Prostate gland (tissue), 2 donors: Measurements from ENCODE around the gene CASP10.

Experiments
- POLR2A ChIP-seq: fragments of 450-650 bp; IDR thresholded peaks from one replicate; pipeline ENCODE4 v1.6.1; 2016; ENCODE audit warnings: antibody characterized with exemption, mild to moderate bottlenecking
- POLR2AphosphoS5 ChIP-seq: sonication (generic); formaldehyde crosslinking; IDR thresholded peaks from one replicate; pipeline ENCODE4 v1.6.1; 2017; ENCODE audit warnings: antibody characterized with exemption
- TF ChIP-seq, protein P1 (sequence below), 4 experiments: fragments of 200-600 bp in 2 of 4; fragments of 450-650 bp in 2 of 4; sonication (generic) in 2 of 4; IDR thresholded peaks; 1 replicate in 3 of 4; 2 replicates in 1 of 4; pipeline ENCODE4 v1.5.1; 2016 to 2019; ENCODE audit warnings: antibody characterized with exemption in 4 of 4, mild to moderate bottlenecking in 2 of 4, moderate library complexity in 2 of 4

DNA sequence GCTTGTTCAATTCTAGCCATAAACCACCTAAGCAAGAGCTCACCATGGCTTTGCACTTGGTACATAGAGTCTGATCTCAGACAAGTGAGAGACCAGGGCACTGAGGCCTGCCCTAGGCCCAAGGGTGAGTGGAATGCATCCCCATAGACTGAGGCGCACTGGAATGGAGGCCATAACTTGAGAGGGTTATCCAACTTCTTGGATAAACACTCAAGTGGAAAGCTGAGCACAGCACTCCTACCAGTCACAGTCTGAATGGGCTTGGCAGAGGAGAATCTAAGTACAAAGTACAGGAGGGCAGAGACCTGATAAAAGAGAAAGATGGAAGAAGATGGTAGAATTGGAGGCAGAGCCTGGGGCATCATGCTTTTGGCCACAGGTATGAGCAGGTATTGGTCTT lies 30.4 kb upstream of the CASP10 start:
- TF ChIP-seq, protein P1, sequence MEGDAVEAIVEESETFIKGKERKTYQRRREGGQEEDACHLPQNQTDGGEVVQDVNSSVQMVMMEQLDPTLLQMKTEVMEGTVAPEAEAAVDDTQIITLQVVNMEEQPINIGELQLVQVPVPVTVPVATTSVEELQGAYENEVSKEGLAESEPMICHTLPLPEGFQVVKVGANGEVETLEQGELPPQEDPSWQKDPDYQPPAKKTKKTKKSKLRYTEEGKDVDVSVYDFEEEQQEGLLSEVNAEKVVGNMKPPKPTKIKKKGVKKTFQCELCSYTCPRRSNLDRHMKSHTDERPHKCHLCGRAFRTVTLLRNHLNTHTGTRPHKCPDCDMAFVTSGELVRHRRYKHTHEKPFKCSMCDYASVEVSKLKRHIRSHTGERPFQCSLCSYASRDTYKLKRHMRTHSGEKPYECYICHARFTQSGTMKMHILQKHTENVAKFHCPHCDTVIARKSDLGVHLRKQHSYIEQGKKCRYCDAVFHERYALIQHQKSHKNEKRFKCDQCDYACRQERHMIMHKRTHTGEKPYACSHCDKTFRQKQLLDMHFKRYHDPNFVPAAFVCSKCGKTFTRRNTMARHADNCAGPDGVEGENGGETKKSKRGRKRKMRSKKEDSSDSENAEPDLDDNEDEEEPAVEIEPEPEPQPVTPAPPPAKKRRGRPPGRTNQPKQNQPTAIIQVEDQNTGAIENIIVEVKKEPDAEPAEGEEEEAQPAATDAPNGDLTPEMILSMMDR (IDR thresholded peaks at IDR 0.05) = no peak
- TF ChIP-seq POLR2AphosphoS5 (no peak), POLR2A (no peak)
